Ishikawa (cell line): ENCODE data around the gene THAP12.

ENCODE experiments used
- CEBPB ChIP-seq: IDR thresholded peaks from 2 replicates; pipeline ENCODE4 v1.6.1; 2012
- EGR1 ChIP-seq: IDR thresholded peaks from 2 replicates; pipeline ENCODE4 v1.6.1; 2012
- EP300 ChIP-seq: IDR thresholded peaks from 2 replicates; pipeline ENCODE4 v1.6.1; 2012; ENCODE audit warnings: borderline replicate concordance
- FOXM1 ChIP-seq: IDR thresholded peaks from 2 replicates; pipeline ENCODE4 v1.6.1; 2012; ENCODE audit warnings: low read depth, borderline replicate concordance
- NFIC ChIP-seq: IDR thresholded peaks from 2 replicates; pipeline ENCODE4 v1.6.1; 2012
- TAF1 ChIP-seq: IDR thresholded peaks from 2 replicates; pipeline ENCODE4 v1.6.1; 2012; ENCODE audit warnings: low read depth, mild to moderate bottlenecking
- YY1 ChIP-seq: IDR thresholded peaks from 2 replicates; pipeline ENCODE4 v1.6.1; 2012; ENCODE audit warnings: low read depth
- ZBTB7A ChIP-seq: IDR thresholded peaks from 2 replicates; pipeline ENCODE4 v1.6.1; 2012; ENCODE audit warnings: low read depth
- TF ChIP-seq, protein P1 (sequence below): IDR thresholded peaks from 2 replicates; pipeline ENCODE4 v1.6.1; 2012
- TF ChIP-seq, protein P2 (sequence below): IDR thresholded peaks from 2 replicates; pipeline ENCODE4 v1.6.1; 2012; ENCODE audit warnings: low read depth, mild to moderate bottlenecking

DNA sequence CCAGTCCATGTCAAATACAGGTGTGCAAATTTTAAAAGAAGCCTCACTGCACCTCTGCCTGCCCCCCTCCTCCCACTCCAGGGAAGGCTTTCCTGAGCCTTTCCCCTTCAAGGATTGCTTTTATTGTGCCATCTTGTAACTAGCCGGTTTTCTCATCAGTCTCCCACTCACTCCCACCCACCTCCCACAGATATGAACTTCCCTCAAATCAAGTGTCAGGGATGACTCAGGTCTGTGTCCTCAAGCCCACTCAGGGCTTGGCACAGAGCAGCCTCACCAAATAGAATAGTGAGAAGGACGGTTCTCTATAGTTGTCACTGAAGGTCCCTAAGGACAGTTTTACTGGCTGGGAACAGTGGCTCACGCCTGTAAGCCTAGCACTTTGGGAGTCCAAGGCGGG is 43.0 kb downstream of the THAP12 start:
- no peak for TF ChIP-seq NFIC
- TF ChIP-seq EGR1, result no peak
- TF ChIP-seq TAF1, result no peak
- TF ChIP-seq CEBPB, result no peak
- TF ChIP-seq FOXM1, result no peak
- no peak for TF ChIP-seq YY1
- TF ChIP-seq, protein P1, sequence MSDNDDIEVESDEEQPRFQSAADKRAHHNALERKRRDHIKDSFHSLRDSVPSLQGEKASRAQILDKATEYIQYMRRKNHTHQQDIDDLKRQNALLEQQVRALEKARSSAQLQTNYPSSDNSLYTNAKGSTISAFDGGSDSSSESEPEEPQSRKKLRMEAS, result no peak
- no peak for TF ChIP-seq EP300
- TF ChIP-seq ZBTB7A, result no peak
- TF ChIP-seq, protein P2, sequence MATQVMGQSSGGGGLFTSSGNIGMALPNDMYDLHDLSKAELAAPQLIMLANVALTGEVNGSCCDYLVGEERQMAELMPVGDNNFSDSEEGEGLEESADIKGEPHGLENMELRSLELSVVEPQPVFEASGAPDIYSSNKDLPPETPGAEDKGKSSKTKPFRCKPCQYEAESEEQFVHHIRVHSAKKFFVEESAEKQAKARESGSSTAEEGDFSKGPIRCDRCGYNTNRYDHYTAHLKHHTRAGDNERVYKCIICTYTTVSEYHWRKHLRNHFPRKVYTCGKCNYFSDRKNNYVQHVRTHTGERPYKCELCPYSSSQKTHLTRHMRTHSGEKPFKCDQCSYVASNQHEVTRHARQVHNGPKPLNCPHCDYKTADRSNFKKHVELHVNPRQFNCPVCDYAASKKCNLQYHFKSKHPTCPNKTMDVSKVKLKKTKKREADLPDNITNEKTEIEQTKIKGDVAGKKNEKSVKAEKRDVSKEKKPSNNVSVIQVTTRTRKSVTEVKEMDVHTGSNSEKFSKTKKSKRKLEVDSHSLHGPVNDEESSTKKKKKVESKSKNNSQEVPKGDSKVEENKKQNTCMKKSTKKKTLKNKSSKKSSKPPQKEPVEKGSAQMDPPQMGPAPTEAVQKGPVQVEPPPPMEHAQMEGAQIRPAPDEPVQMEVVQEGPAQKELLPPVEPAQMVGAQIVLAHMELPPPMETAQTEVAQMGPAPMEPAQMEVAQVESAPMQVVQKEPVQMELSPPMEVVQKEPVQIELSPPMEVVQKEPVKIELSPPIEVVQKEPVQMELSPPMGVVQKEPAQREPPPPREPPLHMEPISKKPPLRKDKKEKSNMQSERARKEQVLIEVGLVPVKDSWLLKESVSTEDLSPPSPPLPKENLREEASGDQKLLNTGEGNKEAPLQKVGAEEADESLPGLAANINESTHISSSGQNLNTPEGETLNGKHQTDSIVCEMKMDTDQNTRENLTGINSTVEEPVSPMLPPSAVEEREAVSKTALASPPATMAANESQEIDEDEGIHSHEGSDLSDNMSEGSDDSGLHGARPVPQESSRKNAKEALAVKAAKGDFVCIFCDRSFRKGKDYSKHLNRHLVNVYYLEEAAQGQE, result no peak
